ENCODE measurements around the gene FAM222A.

FAM222A gene

GRCh38 chr12:109756457-109756856 lies 42.8 kb downstream of the FAM222A start:
- no peak for DNase-seq (ENCODE audit: low read depth)
- H3K4me3 ChIP-seq (ENCODE audit: low read depth, low read length) = no peak overlapping the region
- TF ChIP-seq CTCF (IDR thresholded peaks at IDR 0.05; ENCODE audit: low read depth, low read length, missing control alignments) = no peak

GRCh38 chr12:109757671-109758265 lies 44.1 kb downstream of the FAM222A start:
- TF ChIP-seq CTCF (IDR thresholded peaks at IDR 0.05; ENCODE audit: low read depth, low read length, missing control alignments) = no peak

GRCh38 chr12:109758426-109759420 lies 45.1 kb downstream of the FAM222A start:
- no peak overlapping the region for H3K4me3 ChIP-seq (ENCODE audit: low read depth, low read length)
- TF ChIP-seq CTCF (IDR thresholded peaks at IDR 0.05; ENCODE audit: low read depth, low read length, missing control alignments) = no peak
- no peak for DNase-seq (ENCODE audit: low read depth)

More at GRCh38 chr12:109757671-109758265, 44.1 kb downstream of the FAM222A start:
- DNase-seq (ENCODE audit: low read depth) = no peak
- H3K4me3 ChIP-seq (ENCODE audit: low read depth, low read length) = no peak overlapping the region

- DNase-seq (ENCODE audit: low read depth) = no peak
- H3K4me3 ChIP-seq (ENCODE audit: low read depth, low read length) = no peak overlapping the region
- no peak for TF ChIP-seq CTCF (IDR thresholded peaks at IDR 0.05; ENCODE audit: low read depth, low read length, missing control alignments)
Measured at GRCh38 chr12:109759595-109759994, 46.0 kb downstream of the FAM222A start.

GRCh38 chr12:109760031-109760929 lies 46.7 kb downstream of the FAM222A start:
- TF ChIP-seq CTCF (IDR thresholded peaks at IDR 0.05; ENCODE audit: low read depth, low read length, missing control alignments) = no peak
- no peak for DNase-seq (ENCODE audit: low read depth)
- no peak overlapping the region for H3K4me3 ChIP-seq (ENCODE audit: low read depth, low read length)
